NCI-H146 treated with DMSO at 0.1 percent for 48 hours (cell line): Measurements from ENCODE around the gene RASGRP4.
"Not testable (repeated sequence)": the region's sequence is repeated elsewhere in the genome, so short reads cannot be mapped to it uniquely, and the experiment has no call there.

Source experiments
- DNase-seq: peaks from one replicate; lab custom pipeline; 2025; ENCODE audit not compliant: unreplicated experiment; lab: John Stamatoyannopoulos, UW

Gene RASGRP4

DNA sequence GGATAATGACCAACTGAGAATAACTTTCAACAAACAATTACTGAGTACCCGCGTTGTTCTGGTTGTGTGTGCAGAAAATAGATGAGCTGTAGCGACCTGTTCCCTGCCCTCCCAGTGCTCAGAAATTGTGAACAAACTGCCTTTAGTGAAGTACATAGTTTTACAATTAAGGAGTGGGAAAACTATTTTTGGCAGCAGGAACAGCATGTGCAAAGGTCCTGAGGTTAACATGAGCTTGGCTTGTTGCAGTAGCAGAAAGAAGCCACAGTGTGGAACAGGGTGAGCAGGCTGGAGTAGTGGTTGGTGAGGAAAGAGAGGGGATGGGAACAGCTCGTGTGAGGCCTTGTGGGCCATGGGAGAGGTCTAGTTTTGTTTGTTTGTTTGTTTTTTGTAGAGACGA is 23.5 kb upstream of the RASGRP4 start:
- no peak for DNase-seq

DNA sequence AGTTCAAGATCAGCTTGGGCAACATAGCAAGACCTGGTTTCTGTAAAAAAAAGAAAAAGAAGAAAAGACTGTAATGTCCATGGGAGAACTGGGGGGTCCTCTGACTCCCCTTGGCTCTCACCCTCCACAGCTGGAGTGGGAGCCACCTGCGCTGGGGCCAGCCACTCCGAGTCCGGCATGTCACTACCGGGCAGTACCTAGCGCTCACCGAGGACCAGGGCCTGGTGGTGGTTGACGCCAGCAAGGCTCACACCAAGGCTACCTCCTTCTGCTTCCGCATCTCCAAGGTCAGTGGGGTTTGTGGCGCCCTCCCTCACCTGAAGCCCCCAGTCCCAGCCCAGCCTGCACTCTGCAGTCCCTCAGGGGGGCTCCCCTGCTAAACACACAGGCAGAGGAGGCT is 22.2 kb upstream of the RASGRP4 start:
- no peak for DNase-seq

DNA sequence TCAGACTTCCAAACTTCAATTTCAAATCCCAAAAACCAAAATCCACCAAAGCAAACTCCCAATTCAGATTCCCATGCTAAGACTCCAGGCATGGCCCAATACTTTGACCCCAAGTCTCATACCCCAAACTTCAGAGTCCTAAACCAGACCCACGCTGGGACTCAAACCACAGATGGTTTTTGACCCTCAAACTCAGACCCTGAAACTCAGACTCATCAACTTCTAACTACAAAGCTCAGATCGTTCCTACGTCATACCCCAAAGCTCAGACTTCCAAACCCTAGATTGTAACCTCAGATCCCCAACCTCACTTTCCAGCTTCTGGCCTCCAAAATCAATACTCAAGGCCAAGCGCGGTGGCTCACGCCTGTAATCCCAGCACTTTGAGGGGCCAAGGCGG is 19.3 kb upstream of the RASGRP4 start:
- no peak for DNase-seq

DNA sequence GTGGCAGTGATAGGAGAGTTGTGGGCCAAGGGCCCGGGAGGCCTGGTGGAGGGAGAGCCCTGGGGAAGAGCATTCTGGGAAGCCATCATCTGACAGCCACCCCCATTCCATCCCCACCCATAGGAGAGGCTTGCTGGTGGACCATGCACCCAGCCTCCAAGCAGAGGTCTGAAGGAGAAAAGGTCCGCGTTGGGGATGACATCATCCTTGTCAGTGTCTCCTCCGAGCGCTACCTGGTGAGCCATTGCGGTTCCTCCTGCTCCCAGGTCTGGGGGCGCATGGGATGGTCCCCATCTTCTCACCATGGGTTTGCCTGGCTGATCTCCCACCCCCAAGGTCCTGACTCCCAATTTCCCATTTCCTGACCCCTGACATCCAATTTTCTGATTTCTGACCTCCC is 18.0 kb upstream of the RASGRP4 start:
- DNase-seq: no peak

DNA sequence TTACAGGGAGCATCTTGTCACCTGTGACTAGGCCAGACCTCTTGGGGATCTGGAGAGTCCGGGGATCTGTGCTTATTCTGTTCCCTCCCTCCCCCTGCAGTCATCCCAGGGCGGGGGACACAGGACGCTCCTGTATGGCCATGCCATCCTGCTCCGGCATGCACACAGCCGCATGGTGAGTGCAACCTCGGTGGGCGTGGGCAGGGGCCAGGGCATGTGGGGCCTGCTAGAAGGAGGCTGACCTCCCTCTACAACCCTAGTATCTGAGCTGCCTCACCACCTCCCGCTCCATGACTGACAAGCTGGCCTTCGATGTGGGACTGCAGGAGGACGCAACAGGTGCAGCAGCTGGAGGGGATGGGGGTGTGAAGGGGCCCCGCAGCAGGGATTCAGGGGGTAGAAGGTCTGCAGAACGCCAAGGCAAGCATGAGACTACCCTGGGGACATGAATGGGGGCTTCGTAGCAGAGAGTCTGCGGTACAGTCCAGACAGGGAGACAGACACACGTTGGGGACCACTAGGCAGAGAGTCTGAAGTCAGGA is 17.5 kb upstream of the RASGRP4 start:
- no peak for DNase-seq

DNA sequence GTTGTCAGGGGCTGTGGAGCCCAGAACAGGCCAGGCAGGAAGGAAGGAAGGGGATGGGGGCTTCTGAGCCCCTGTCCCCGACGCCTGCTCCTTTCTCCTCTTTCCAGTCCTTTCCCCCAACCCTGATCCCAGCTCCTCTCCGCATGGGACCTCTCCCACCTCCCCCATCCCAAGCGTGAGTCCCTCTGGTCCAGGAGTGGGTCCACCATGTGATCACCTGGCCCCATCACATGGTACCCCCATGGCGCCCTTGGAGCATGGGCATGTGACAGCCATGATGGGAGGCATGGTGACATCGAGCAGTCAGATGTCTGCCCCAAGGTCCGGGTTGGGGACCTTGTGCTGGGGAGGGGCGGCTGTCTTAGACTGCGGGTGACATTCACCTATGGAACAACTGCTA is 16.7 kb upstream of the RASGRP4 start:
- DNase-seq: no peak

DNA sequence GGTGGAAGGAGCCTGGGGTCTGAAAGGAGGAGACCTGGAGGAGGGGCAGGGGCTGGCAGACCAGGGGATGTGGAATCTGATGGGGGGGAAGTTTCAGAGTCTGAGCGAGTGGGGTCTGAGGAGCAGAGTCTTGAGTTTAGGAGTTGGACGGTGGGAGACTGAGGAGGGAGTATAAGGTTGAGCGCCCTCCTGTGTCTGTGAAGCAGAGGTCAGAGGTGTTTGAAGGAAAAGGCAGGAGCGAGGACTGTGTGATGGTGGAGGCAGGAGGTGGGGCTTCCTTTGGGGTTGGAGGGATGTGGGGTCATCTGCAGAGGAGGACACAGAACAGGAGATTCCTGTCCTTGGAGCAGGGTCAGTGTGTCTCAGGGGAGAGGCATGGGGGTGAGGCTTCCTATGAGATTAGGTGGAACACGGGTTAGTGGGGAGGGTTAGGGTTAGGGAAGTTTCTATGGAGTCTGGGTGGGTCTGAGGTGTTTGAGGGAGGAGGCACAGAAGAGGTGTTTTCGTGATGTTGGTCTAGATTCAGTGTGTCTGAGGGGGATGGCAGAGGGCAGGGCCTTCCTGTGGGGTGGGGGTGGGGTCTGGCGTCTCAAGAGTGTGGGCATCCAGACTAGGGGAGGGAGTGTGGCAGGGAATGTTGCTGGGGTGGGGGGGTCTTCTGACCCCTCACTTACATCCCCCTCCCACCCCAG is 15.8 kb upstream of the RASGRP4 start:
- no peak for DNase-seq

DNA sequence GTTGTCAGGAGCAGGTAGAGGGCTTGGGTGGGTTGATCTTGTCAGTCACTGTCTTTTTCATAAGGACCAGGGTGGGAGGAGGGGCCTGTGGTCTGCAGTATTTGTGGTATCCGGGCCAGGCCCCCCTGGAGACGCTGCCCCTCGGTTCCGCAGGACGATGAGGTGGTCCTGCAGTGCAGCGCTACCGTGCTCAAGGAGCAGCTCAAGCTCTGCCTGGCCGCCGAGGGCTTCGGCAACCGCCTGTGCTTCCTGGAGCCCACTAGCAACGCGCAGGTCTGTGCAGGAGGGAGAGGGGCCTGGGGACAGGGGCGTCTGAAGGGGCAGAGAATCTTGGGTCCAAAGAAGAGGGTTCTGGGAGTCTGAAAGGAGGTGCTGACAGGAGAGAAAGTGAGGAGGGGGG is 14.6 kb upstream of the RASGRP4 start:
- DNase-seq: no peak

DNA sequence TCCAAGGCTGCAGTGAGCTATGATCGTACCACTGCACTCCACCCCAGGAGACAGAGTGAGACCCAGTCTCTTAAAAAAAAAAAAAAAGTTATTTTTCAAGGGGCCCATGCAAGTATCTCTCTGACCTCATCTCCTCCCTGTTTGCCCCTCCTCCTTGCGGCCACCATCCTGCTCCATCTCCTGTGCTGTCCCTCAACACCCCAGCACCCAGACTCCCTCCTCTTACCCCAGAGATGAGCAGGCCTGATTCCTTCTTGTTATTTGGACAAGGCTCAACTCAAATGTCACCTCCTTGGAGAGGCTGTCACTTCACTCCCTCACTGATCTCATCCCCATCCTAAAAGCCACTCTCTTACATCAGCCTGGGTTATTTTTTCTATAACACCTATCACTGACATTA is 11.9 kb upstream of the RASGRP4 start:
- no peak for DNase-seq

DNA sequence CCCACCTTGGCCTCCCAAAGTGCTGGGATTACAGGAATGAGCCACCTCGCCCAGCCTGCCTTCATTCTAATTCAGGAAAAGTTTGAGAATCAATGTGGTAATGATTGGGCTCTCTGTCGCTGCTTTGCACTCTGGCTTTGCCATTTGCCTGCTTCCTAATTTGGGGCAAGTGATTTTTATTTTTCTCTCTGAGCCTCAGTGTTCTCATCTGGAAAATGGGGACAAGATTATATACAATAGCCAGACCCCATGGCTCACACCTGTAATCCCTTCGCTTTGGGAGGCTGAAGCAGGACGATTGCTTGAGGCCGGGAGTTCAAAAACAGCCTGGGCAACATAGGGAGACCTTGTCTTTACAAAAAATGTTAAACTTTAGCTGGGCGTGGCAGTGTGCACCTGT is 11.3 kb upstream of the RASGRP4 start:
- DNase-seq: no peak

DNA sequence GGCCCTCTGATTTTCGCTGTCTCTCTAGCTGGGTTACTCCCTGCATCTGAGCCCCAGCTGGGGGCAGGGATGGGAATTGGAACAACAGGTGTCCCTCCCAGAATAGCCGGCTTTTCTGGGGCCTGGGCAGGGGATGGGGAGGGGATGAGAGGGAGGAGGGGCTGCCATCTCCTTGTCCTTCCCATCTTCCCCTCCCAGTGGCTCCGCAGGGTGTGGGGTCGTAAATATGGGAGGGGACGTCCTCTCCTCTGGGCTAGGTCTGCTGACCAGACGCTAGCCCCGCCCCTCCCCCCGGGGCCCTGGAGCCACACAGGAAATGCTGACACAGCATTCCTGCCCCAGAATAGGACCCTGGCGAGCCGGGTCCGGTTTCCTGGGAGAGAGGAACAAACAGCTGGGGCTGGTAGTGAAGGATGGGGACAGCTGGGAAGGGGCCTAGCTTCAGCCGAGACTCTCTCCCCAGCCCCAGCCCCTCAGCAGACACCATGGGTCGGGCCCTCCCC is 8.6 kb upstream of the RASGRP4 start:
- DNase-seq: no peak

DNA sequence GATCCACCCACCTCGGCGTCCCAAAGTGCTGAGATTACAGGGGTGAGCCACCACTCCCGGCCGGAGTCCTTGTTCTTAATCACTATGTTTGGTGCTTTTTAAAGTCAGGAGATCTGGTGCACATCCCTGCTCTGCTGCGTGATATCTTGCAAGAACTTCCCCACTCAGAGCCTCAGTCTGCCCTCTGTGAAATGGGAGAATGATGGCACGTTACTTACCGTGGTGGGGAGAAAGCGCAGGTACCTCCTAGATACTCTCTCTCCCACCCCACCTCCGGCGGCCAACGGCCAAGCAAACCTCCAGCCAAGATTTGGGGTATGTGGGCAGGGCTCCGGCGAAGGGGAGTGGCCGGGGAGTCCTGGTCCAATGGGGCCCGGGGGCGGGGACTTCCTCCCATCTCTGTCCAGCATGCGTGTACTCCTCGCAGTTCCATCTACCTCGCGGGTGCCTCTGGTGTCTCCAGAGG is 7.3 kb upstream of the RASGRP4 start, which contains the start of gene RYR1:
Gene RYR1 (plus strand): TSS at position 424 of the 466 bp plus-strand sequence. CDS start 139 bp downstream, outside the sequence.
- DNase-seq: no peak

DNA sequence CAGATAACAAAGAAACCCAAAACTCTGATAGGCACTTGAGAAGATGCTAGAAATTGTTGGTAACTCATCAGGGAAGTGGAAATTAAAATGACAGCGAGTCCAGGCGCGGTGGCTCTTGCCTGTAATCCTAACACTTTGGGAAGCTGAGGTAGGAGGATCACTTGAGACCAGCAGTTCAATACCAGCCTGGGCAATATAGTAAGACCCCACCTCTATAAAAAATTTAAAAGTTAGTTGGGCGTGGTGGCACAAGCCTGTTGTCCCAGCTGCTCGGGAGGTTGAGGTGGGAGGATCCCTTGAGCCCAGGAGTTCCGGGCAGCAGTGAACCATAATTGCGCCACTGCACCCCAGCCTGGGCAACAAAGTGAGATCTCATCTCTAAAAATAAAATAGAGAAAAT is 4.9 kb upstream of the RASGRP4 start:
- DNase-seq: no peak

DNA sequence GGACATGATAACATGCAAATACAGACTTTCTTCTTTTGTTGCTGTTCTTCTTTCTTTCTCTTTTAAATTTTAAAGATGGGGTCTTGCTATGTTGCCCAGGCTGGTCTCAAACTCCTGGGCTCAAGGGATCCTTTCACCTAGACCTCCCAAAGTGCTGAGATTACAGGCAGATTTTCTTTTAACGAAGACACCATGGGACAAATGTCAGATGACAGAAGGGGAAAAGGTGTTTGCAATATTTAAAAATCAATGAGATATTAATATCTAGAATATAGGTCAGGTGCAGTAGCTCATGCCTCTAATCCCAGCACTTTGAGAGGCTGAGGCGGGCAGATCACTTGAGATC is 3.8 kb upstream of the RASGRP4 start:
- DNase-seq: no peak

DNA sequence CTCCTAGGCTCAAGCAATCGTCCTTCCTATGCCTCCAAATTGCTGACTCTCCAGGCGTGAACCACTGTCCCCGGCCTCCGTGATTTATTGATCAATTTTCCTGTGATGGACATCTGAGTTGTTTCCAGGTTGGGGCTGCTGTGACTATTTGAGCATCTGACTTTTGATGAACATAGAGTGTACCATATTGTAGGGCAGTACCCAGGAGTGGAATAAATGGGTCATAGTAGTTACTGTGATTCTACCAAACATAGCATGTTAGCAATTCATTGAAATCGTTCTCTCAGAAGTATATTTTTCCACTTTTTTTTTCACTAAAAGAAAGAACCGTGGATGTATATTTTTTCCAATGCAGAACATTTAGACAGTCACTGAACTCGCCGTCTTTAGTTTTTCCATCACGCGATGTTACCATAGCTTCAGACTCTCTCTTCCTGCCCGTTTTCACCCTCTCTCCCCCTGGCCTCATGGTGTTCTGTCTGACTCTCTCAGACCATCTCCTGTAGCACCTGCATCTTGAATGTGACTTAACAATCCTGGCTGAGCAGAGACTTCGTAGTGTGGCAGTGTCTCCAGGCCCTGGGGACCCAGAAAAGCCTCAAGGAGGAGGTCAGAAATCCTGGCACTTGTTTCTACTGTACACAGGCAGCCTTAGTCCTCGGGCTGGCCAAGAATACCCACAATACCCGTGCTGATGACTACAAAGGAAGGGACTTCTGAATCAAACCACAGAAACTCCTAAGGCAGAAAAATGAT is 3.2 kb upstream of the RASGRP4 start:
- DNase-seq: no peak

DNA sequence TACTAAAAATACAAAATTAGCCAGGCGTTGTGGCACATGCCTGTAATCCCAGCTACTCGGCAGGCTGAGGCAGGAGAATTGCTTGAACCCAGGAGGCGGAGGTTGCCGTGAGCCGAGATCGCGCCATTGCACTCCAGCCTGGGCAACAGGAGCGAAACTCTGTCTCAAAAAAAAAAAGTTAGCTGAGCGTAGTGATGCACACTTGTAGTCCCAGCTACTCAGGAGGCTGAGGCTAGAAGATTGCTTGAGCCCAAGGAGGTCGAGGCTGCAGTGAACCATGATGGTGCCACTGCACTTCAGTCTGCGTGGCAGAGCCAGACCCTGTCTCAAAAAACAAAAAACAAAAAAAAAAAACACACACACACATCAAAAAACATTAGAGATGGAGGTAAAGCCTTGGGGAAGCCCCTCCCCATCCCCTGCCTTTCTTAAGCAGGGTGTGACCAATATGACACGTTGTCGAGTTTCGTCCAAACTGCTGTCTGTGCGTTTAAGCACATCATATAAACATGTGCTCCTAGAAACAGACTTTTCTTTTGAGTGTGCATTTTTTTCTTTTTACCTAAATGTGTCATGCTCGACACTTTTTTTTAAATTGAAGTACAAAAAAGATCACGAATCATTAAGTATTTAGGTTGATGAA is 1.1 kb upstream of the RASGRP4 start:
- not testable (repeated sequence) for DNase-seq

DNA sequence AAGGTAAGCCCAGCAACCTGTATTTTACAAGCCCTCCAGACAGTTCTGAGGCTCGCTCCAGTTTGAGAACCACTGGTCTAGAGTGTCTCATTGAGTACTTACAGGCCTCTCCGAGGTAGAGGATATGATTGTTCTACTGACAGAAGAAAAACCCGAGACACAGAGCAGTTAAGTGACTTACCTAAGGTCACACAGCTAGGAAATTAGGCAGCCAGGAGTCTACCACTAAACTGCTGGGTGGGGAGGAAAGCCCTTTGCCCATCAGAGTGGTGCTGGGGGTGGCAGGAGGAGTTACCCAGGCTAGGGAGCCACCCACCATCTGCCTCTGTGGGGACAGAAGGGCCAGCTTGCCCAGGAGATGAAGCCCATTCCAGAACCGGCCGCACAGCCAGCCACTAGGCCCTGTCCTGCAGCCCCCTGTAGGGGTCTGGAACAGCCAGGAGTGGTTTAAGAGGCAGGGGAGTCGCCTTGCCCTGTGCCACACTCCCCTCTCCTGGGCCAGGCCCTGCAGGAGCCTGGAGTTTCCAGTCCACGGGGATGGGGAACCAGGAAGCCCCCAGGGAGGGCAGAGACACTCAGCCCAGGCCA is 703 bp downstream of the RASGRP4 start:
- DNase-seq: no peak

DNA sequence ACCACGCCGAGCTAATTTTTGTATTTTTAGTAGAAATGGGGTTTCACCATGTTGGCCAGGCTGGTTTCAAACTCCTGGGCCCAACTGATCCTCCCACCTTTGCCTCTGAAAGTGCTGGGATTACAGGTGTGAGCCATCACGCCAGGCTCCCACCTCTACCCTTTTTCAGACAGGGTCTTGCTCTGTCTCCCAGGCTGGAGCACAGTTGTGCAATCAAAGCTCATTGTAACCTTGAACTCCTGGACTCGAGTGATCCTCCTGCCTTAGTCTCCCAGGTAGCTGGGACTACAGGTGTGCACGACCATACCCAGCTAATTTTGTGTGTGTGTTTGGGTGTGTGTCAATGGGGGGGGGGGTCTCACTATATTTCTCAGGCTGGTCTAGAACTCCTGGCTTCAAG is 1.7 kb downstream of the RASGRP4 start:
- no peak for DNase-seq

DNA sequence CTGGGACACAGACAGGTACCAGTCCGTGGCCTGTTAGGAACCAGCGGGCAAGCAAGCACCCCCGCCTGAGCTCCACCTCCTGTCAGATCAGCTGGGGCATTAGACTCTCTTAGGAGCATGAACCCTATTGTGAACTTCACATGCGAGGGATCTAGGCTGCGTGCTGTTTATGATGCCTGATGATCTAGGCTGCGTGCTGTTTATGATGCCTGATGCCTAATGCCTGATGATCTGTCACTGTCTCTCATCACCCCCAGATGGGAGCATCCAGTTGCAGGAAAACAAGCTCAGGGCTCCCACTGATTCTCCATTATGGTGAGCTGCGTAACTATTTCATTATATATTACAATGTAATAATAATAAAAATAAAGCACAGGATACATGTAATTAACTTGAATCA is 3.6 kb downstream of the RASGRP4 start:
- no peak for DNase-seq

DNA sequence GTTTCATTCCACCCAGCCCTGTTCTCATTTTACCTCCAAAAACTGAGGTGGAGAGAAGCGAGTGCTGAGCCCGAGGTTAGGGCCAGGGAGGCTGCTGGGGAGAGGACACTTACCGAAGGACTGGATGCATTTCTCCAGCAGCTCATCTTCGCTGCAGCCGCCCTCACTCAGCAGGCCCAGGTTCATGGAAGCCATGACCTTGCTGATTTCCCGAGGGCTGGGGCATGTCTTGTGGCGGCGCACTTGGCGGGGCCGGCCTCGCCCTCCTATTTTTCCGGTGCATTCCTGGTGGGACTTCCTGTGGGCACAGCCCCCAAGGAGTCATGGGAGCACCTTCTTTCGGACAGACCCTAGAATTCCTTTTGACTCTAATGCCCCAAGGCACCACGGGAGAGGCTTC is 4.2 kb downstream of the RASGRP4 start:
- DNase-seq: no peak

DNA sequence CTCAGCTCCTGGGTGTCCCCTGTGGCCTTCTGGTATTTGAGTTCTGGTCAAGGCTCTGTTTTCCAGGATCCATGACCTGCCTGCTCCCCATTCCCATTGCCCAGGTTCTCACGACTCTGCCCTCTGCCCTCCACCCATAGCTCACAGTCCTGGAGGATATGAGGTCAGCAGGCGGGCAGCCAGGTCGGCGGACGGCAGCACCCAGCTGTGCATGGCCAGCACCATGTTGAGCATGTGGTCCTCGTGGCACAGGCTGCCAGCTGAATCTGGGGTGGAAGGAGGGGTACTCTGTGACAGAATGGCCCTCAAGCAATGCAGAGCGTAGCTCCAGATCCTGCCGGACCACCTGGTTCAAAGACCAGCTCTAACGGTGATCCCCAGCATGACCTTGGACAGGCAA is 5.1 kb downstream of the RASGRP4 start:
- DNase-seq: no peak
